Adrenal gland (tissue), 12 donors: ENCODE data around the gene PGBD5. TPM values are rescaled to one million over a fixed set of nuclear protein-coding genes. Genes with fewer than 3 reads are reported as not detected.

Source experiments
- DNase-seq, 7 donors: peaks; one replicate each; pipeline ENCODE4 v3.0.0-alpha.2; 2019 to 2020
- H3K27ac ChIP-seq, 5 donors: fragments of 200-600 bp; sonication (generic) in 4 of 5; 1 replicate in 3 of 5; 2 replicates in 2 of 5; pipeline versions ENCODE4 v1.5.1 to v1.8.0; 2016 to 2020; ENCODE audit warnings: mild to moderate bottlenecking in 1 of 5
- H3K27me3 ChIP-seq: fragments of 200-600 bp; 2 replicates; pipeline ENCODE4 v1.8.0; 2021
- H3K36me3 ChIP-seq, 2 donors: fragments of 200-600 bp; replicated peaks in 1 of 2; 1 replicate in 1 of 2; 2 replicates in 1 of 2; pipeline versions ENCODE4 v1.5.1 to v1.8.0; 2018 to 2022
- H3K4me1 ChIP-seq, 2 donors: fragments of 200-600 bp; replicated peaks in 1 of 2; 1 replicate in 1 of 2; 2 replicates in 1 of 2; pipeline versions ENCODE4 v1.5.1 to v1.8.0; 2018 to 2021
- H3K4me3 ChIP-seq, 4 donors: fragments of 200-600 bp; sonication (generic) in 3 of 4; one replicate each; pipeline ENCODE4 v1.5.1; 2016 to 2018
- H3K9me3 ChIP-seq, 3 donors: fragments of 200-600 bp; sonication (generic) in 1 of 3; replicated peaks in 1 of 3; 1 replicate in 2 of 3; 2 replicates in 1 of 3; pipeline versions ENCODE4 v1.5.1 to v1.8.0; 2016 to 2021
- POLR2A ChIP-seq, 2 donors: fragments of 450-650 bp; IDR thresholded peaks; one replicate each; pipeline ENCODE4 v1.6.1; 2017; ENCODE audit warnings: antibody characterized with exemption in 2 of 2, mild to moderate bottlenecking in 2 of 2, moderate library complexity in 1 of 2
- WGBS, 4 donors: extraction: QIAGEN DNeasy Blood & Tissue Kit in 2 of 4; methylation state at CpG; one replicate each; pipeline versions ENCODE4 v1.1.5 to v1.1.7; 2013 to 2017; 5-methylcytosine and 5-hydroxymethylcytosine counted together
- intact Hi-C, 2 donors: fragments of 100-400 bp; cut with DNase I; formaldehyde crosslinking; loops; one replicate each; pipeline versions ENCODE4 v1.14.1 to v1.15.0; 2022 to 2023
- polyA plus RNA-seq, 3 donors: library from polyadenylated mRNA; stranded (reverse); fragments of 200-250 nt in 2 of 3; fragments of 350-450 nt in 1 of 3; fragmentation: Illumina TruSeq in 1 of 3; extraction: RNeasy Lipid Tissue Mini Kit (QIAGEN cat#74804) in 1 of 3; gene quantifications; one replicate each; pipeline ENCODE4 v1.2.3, GENCODE V29; 2013 to 2014
- total RNA-seq, 9 donors: library from RNA; depleted of rRNA in 4 of 9; stranded (reverse); fragments of >200 nt in 4 of 9; fragments of 120-200 nt in 1 of 9; fragmentation: NEBNext Ultra II Directional in 1 of 9; extraction: Animal tissue kit (Norgen Biotek cat#: 25700) in 1 of 9; gene quantifications; one replicate each; pipeline versions ENCODE4 v1.1.0 to v1.2.4, GENCODE V29; 2013 to 2023
- TF ChIP-seq, protein P1 (sequence below), 6 experiments: fragments of 450-650 bp in 4 of 6; fragments of 200-600 bp in 2 of 6; sonication (generic) in 1 of 6; IDR thresholded peaks; 1 replicate in 5 of 6; 2 replicates in 1 of 6; pipeline versions ENCODE4 v1.5.1 to v1.8.0; 2016 to 2021; ENCODE audit warnings: antibody characterized with exemption in 6 of 6, mild to moderate bottlenecking in 2 of 6, moderate library complexity in 1 of 6
- donor health status: healthy with polysubstance abuse.
- donor health status: Bipolar disorder and iron deficiency.
- donor health status: DM: yes; HTN: yes; CAD: no.
- donor health status: DM: no; HTN: no; CAD: no.
- donor health status: DM: no; HTN: no; CAD: no.
- donor health status: DM: yes; HTN: yes; CAD: no.

PGBD5 gene
- total and polyA plus RNA-seq, 12 donors = 1.5 to 27.9 (median 9.9) TPM

- Histone ChIP-seq H3K36me3 (no peaks in the 10 kb centered on the region), H3K9me3 (no peaks in the 10 kb centered on the region), H3K27ac (no peak overlapping the region), H3K27me3 (no peaks in the 10 kb centered on the region), H3K4me1 (peaks cover 6 to 26% of the 10 kb centered on the region in 2 donors), H3K4me3 (peak overlapping the region in 2 of 4 donors; percentile 10 to 70)
- intact Hi-C loops = no loop called here
- TF ChIP-seq, protein P1, sequence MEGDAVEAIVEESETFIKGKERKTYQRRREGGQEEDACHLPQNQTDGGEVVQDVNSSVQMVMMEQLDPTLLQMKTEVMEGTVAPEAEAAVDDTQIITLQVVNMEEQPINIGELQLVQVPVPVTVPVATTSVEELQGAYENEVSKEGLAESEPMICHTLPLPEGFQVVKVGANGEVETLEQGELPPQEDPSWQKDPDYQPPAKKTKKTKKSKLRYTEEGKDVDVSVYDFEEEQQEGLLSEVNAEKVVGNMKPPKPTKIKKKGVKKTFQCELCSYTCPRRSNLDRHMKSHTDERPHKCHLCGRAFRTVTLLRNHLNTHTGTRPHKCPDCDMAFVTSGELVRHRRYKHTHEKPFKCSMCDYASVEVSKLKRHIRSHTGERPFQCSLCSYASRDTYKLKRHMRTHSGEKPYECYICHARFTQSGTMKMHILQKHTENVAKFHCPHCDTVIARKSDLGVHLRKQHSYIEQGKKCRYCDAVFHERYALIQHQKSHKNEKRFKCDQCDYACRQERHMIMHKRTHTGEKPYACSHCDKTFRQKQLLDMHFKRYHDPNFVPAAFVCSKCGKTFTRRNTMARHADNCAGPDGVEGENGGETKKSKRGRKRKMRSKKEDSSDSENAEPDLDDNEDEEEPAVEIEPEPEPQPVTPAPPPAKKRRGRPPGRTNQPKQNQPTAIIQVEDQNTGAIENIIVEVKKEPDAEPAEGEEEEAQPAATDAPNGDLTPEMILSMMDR (IDR thresholded peaks at IDR 0.05) = no peak
- TF ChIP-seq POLR2A (IDR thresholded peaks at IDR 0.05) = no peak
- WGBS, 4 donors = 23 to 42% (median 36%) methylated on average over 23 to 33 of the region's 33 CpGs
- peak in 1 of 7 donors; percentile 64 for DNase-seq
Measured at GRCh38 chr1:230424391-230425251, 1.5 kb downstream of the PGBD5 start.

GRCh38 chr1:230423951-230424350, 2.2 kb downstream of the PGBD5 start:
- no peak overlapping the region for H3K27ac ChIP-seq
- intact Hi-C loops = no loop called here
- TF ChIP-seq POLR2A (IDR thresholded peaks at IDR 0.05) = no peak
- TF ChIP-seq, protein P1 (IDR thresholded peaks at IDR 0.05) = no peak
- H3K9me3 ChIP-seq = no peaks in the 10 kb centered on the region
- WGBS, 4 donors = 72 to 83% (median 82%) methylated on average over 4 of the region's 4 CpGs
- no peak for DNase-seq
- no peaks in the 10 kb centered on the region for H3K36me3 ChIP-seq
- H3K27me3 ChIP-seq = no peaks in the 10 kb centered on the region
- H3K4me1 ChIP-seq = peaks cover 6 to 26% of the 10 kb centered on the region in 2 donors
- peak overlapping the region in 1 of 4 donors; percentile 70 for H3K4me3 ChIP-seq

DNA sequence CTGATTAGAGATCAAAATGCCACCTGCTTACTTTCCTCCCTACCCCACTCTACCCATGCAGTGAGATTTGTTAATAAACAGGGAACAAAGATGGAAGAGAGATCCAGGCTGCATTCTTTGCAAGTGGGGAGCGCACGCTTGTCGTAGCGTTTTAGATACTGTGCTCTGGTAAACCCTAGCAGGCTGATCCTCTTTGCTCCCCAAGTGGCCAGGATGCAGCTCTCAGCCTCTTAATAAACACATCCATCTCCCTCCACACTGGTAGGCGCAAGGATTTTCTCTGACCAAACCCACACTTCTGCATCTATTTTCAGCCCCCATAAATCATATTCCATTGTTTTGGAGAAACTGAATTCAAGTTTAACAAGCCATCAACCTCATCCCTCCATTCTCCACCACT, 2.9 kb downstream of the PGBD5 start:
- H3K4me1 ChIP-seq = peaks cover 6 to 26% of the 10 kb centered on the region in 2 donors
- H3K27me3 ChIP-seq = no peaks in the 10 kb centered on the region
- no peak overlapping the region for H3K27ac ChIP-seq
- intact Hi-C loops = no loop called here
- no peaks in the 10 kb centered on the region for H3K9me3 ChIP-seq
- H3K36me3 ChIP-seq = no peaks in the 10 kb centered on the region
- H3K4me3 ChIP-seq = no peak overlapping the region
- TF ChIP-seq, protein P1 (IDR thresholded peaks at IDR 0.05) = no peak
- TF ChIP-seq POLR2A (IDR thresholded peaks at IDR 0.05) = no peak
- DNase-seq = peak in 1 of 7 donors; percentile 61
- WGBS, 4 donors = 68 to 87% (median 79%) methylated on average over 5 of the region's 5 CpGs

DNA sequence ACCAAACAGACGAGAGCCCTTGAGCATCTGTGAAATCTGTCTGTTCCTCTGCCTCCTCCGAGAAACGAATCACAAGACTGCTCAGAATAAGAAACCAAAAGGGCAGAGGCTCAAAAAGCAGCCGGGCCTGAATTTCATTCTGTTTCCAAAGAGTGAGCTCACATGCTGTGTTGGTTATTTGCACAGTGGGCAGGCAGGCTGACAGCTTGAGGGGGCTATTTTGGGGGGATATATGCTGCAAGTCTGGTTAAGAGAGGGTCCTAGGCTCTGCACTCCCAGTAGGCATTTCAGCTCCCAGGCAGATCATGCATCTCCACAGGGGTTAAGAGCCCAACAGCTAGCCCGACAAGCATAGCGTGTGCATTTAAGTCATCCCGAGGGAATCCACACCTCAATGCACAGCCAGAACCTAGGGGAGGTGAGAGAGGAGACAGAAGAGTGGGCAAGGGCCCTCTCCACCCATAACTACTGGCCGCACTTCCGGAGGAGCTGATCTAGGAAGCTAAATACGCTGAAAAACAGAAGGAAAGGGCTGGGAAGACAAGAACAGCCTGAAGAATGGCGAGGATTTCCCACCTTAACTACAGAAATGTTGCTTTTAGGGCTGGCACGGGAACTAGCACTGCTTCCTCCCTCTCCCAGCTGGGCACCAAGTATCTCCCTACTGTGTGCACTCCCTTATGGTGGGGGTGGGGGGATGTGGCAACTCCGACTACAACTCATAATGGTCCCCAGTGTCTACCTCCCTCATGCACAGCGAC, 3.7 kb downstream of the PGBD5 start:
- Histone ChIP-seq H3K27ac (no peak overlapping the region), H3K9me3 (no peaks in the 10 kb centered on the region), H3K36me3 (no peaks in the 10 kb centered on the region), H3K27me3 (no peaks in the 10 kb centered on the region), H3K4me1 (peaks cover 6 to 26% of the 10 kb centered on the region in 2 donors), H3K4me3 (no peak overlapping the region)
- intact Hi-C loops = no loop called here
- TF ChIP-seq, protein P1 (IDR thresholded peaks at IDR 0.05) = no peak
- TF ChIP-seq POLR2A (IDR thresholded peaks at IDR 0.05) = no peak
- WGBS, 4 donors = 55 to 66% (median 58%) methylated on average over 14 of the region's 14 CpGs
- DNase-seq = no peak
